ELF-1 (cell line): ENCODE data around the gene IDUA.
"Not testable (repeated sequence)": the region's sequence is repeated elsewhere in the genome, so short reads cannot be mapped to it uniquely, and the experiment has no call there.

Experiments used
- DNase-seq: peaks from one replicate; pipeline ENCODE4 v3.0.0-alpha.2; 2016; ENCODE audit warnings: low read depth, low spot score

The IDUA gene

DNA sequence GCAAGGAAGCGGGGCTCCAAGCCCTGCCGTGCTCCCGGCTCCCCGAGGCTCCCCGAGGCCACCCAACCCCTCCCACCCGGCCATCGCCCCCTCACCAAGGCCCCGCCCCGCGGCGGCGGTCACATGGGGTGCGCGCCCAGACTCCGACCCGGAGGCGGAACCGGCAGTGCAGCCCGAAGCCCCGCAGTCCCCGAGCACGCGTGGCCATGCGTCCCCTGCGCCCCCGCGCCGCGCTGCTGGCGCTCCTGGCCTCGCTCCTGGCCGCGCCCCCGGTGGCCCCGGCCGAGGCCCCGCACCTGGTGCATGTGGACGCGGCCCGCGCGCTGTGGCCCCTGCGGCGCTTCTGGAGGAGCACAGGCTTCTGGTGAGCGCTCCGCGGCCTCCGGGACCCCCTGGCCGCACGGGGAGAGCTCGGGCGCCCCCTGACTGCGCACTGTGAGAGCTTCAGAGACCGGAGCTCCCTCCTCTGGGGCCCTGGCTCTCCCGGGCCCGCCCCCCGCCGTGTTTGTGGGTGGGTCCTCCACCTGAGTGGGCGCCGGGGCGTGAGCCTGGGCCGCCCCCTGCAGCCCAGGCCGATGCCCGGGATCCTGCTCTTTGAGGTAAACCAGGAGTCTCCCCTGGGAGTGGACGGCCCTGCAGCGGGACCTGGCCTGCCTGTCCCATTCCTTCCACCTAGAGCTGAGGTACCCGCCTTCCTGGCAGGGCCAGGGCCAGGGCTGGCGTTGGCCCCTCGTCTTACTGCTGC lies at the start of gene IDUA:
Gene IDUA, plus strand, starts transcription at position 166 of the 745 bp plus-strand sequence. Its CDS starts 41 bp downstream, at position 207.
- peak; percentile 50 for DNase-seq

DNA sequence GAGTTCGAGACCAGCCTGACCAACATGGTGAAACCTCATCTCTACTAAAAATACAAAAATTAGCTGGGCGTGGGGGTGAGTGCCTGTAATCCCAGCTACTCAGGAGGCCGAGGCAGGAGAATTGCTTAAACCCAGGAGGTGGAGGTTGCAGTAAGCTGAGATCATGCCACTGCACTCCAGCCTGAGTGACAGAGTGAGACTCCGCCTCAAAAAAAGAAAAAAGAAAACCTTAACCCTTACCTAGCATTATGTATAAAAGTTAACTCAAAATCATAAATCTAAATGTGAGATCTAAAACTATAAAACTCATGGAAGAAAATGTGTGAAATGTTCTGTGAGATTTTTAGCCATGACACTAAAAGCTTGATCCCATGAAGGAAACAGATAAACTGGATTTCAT lies 47.3 kb upstream of the IDUA start:
- DNase-seq: not testable (repeated sequence)

- DNase-seq: no peak
These were observed 41.4 kb upstream of the IDUA start for GRCh38 chr4:945274-946102.

GRCh38 chr4:946103-946450 lies 40.8 kb upstream of the IDUA start:
- DNase-seq: no peak

DNA sequence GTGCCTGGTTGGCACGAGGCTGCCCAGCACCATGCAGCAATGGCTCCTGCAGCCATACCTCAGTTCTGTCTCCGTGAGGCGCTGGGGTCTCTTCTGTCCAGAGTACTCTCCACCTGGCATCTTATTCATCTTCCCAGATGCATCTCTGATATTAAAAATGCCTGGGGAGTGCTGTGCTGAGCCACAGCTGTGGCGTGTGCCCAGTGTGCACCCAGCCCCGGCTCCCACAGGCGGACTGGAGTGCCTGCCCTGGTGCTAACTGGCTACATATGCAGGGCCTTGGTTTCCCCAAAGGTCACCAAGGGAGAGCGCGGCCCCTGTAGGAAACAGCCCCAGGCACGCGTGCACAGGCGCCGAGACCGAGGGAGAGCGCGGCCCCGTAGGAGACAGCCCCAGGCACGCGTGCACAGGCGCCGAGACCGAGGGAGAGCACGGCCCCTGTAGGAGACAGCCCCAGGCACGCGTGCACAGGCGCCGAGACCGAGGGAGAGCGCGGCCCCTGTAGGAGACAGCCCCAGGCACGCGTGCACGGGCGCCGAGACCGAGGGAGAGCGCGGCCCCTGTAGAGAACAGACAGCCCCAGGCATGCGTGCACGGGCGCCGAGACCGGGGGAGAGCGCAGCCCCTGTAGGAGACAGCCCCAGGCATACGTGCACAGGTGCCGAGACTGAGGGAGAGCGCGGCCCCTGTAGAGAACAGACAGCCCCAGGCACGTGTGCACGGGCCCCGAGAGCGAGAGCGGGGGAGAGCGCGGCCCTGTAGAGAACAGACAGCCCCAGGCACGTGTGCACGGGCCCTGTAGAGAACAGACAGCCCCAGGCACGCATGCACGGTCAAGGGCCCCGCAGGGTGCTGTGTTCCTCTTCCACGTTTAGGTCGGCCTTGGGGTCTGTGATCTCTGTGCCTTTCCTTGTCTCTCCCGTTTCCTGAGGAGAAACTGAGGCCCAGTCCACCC lies 40.0 kb upstream of the IDUA start:
- no peak for DNase-seq

DNA sequence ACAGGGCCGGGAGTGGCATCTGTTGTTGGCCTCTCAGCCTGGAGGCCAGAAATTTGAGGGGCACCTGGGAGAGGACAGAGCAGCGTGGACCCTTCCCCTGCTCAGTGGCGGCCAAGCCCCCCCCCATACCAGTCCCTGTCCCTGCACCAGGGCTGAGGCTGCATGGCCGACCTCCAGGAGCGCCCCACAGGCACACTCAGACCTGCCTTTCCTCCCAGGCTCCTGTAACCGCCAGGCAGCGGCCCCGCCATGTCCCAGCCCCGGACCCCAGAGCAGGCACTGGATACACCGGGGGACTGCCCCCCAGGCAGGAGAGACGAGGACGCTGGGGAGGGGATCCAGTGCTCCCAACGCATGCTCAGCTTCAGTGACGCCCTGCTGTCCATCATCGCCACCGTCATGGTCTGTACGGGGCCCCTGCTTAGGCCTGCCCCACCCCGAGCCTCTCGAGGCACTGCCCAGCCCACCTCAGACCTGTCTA lies 39.3 kb upstream of the IDUA start:
- DNase-seq: no peak

DNA sequence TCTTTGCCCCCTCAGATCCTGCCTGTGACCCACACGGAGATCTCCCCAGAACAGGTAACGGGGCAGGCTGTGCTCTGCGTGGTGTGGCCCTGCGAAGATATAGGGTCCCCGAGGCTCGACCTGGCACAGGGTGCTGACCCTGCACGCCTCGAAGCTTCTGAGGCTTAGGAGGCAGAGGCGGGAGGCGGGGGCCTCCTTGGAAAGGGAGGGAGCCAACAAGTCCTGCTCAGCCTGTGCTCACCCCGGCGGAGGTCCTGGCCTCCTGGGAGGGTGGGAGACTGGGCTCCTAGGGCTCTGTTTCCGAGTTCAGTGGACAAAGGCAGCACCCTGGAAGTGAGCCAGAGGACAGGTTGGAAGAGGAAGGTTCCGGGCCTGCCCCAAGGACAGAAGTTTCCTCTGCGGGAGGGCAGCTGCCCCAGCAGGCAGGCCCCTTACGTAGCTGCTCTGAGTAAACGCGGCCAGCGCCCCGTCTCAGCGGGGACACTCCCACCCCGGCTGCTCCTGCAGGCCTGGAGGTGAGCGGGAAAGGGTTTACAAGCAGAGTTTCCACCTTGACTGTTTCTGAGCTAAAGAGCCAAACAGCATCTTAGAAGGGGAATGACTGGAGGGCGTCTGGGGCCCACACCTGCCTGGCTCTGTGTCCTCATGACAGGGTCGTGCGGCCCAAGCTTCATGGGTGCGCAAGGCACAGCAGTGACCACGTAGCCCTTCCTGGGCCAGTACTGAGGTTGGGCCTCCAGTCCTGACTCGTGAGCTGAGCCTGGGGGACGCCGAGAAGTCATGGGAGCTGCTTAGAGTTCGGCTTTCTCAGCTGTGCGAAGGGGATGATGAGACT lies 38.5 kb upstream of the IDUA start:
- DNase-seq: no peak

DNA sequence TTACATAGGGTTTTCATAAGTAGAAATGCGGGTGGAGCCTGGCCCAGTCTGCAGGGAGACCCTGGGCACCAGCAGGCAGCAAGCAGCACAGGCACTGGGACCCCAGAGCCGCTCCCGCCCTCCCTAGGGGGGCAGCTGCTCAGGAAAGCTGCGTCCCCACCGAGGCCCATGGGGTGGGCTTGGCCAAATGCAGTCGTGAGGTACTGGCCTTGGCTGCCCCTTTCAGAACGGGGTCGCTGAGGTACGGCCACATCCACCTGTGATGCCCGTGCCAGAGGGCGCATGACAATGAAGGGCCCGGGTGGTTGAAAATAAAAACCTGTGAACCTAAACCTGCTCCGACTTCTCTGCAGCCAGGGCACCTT lies 37.9 kb upstream of the IDUA start:
- DNase-seq: no peak

DNA sequence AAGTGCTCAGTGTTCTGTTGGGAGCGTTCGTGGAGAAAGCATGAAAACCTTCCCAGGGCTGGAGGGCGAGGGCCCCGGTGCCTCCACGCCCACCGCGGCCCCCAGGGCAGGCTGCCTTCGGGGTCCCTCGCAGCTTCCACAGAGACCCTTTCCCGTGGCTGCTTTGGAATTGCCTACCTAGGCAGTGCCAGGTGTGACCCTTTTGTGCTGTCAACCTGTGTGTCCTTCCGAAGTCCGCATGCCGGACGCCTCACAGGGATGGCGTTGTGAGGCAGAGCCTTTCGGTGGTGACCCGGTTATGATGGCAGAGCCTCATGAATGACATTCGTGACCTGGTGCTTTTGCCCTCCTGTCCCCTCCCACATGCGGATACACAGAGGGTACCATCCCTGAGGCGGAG lies 37.2 kb upstream of the IDUA start:
- no peak for DNase-seq

- DNase-seq: no peak
These were observed 36.5 kb upstream of the IDUA start for GRCh38 chr4:950136-951020.

DNA sequence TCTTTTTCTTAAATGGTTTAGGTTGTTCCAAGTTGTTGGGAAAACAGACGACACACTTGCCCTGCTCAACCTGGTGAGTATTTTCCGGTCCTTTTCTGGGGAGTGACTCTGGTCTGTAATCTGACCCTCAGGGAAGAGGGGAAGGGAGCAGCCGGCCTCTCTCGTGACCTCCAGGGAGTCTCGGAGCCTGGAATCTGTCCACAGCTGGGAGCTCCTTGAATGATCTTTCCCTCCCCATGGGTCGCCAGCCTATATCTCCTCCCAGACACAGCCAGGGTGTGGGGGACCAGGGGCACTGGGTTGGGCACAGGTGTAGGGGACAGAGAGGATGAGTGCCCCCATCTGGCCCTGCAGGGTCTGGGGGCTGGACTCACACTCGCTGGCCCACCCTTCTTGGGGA lies 35.7 kb upstream of the IDUA start:
- no peak for DNase-seq

DNA sequence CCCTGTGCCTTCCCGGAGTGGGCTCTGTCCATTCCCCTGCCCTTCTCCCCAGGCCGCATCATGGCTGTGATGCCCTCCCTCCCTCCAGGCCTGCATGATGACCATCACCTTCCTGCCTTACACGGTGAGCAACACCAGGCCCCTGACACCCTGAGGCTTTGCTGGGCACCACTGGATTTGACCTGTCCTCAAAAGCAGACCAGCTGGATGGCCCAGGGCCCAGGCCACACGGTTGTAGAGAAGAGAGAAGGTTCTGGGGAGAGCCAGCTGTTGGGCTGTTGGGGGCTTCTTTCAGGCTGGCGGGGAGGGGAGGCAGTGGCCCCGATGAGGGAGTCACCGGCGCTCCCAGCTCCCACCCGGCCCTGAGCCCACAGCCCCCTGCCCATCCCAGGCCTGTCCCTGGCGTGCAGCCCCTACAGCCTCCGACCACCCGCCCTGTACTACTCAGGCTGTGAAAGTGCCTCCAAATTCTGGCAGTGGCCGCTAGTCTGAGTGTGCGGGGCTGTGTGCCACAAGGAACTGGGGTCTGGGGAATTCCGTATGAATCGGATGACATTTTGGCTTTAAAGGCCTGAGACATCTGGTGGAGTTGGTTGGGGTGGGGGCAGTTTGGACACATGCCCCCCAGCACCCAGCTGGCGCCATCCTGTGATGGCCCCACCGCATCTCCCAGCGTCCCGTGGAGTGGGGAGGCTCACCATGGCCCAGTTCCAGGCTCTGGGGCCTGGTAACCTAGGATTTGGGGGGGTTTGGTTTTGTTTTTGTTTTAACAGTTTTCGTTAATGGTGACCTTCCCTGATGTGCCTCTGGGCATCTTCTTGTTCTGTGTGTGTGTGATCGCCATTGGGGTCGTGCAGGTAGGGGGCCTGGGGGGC lies 35.0 kb upstream of the IDUA start:
- DNase-seq: no peak

DNA sequence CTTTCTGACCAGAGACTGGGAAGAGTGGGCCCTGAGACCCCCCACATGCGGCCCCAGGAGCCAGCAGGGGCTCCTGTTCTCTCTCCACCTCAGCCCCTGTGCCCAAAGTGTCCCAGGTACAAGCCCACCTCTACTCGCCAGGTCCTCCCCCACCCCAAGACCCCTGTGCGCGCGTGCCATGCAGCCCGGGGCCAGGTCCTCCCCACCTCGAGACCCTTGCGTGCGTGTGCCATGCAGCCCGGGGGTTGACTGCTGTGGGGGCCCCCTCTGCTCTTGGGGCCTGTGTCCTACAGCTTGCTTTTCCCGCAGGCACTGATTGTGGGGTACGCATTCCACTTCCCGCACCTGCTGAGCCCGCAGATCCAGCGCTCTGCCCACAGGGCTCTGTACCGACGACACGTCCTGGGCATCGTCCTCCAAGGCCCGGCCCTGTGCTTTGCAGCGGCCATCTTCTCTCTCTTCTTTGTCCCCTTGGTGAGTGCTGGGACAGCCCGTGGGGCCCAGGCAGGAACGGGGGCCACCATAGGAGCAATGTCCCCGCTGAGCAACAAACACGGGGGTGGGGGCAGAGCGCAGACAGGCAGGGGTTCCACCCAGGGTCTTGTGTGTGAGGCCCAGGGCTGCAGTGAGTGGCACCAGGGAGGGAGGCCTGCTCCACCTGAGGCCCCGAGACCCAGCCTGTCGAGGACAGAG lies 33.8 kb upstream of the IDUA start:
- DNase-seq: no peak

DNA sequence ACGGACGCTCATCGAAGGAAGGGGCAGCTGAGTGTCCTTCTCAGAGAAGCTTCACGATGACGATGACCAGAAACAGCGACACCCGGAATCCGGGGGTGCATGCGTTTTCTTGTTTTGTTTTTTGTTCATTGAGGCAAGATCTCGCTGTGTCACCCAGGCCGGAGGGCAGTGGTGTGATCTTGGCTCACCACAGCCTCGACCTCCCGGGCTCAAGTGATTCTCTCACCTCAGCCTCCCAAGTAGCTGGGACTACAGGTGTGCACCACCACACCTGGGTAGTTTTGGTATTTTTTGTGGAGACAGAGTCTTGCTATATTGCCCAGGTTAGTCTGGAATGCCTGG lies 33.3 kb upstream of the IDUA start:
- DNase-seq: no peak

DNA sequence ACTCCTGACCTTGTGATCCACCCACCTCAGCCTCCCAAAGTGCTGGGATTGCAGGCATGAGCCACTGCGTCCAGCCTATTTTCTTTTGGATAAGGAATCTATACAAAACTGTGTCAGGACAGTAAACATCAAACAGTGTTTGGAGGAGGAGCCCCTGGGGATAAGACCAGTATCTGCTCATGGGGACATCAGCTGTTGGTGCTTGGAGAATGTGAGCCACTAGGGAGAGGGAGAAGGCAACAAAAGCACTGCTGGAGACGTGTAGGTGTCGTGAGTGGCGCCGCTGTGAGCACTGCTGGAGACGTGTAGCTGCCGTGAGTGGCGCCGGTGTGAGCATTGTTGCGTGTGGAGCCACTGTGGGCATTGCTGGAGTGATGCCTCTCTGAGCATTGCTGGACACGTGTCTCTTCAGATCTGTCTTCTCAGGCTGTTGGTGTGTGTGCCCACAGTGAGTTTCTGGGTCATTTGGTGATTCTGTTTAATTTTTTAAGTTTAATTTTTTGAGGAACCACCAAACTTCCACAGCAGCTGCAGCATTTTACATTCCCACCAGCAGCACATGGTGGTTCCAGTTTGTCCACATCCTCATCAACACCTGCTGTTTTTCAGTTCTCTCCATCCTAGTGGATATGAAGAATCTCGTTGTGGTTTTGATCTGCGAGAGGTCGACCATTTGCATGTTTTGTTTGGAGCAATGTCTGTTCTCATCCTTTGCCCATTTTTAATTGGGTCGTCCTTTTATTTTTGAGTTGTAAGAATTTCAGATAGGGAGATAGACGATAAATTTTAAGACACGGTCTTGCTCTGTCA lies 32.4 kb upstream of the IDUA start:
- DNase-seq: no peak

DNA sequence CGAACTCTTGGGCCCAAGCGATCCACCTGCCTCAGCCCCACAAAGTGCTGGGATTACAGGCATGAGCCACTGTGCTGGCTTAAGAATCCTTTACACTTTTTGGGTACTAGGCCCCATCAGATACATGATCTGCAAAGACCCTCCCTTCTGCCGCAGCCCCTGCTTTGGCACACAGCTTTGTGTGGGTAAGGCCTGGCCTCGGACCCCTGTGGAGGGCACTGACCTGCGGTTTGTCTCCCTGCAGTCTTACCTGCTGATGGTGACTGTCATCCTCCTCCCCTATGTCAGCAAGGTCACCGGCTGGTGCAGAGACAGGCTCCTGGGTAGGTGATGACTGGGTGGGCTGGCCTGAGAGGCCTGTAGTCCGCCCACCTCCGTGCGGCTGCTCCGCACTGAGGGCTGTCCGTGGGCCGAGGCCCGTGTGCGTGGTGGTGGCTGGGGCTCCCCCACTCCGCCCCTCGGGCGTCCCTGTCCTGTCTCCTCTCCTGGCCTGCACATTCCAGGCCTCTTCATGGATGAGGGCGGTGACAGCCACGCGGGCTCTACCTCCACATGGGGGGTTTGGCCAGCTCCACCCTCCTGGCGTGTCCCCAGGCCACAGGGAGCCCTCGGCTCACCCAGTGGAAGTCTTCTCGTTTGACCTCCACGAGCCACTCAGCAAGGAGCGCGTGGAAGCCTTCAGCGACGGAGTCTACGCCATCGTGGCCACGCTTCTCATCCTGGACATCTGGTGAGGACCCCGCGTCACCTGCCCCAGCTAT lies 31.5 kb upstream of the IDUA start:
- no peak for DNase-seq

DNA sequence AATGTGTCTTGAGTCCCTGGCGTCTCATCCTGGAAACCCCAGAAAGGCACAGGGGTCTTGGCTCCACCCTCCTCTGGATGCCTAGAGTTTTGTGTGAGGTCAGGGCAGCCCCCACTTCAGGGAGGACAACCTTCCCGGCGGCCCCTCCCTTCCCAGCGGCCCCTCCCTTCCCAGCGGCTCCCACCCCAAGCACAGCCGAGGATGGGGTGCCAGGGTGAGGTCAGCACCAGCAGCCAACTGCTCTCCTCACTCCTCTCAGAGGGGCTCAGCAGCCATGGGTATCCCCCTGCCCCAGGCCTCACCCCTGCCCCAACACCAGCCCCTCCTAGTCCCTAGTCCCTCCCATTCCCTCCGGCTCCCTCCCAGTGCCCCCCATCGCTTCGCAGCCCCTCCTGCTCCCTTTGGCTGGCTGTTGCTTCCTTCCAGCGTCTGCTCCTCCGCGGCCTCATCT lies 30.9 kb upstream of the IDUA start:
- no peak for DNase-seq
